HG03045 (cell line): ENCODE results near the gene ST7L.
"Not testable (repeated sequence)": the region's sequence is repeated elsewhere in the genome, so short reads cannot be mapped to it uniquely, and the experiment has no call there.

ENCODE experiments used
- ATAC-seq: cut with Tn5 transposase; IDR thresholded peaks from one replicate; pipeline ENCODE4 v1.9.1; 2021; ENCODE audit warnings: mild to moderate bottlenecking, moderate library complexity; ENCODE audit not compliant: unreplicated experiment

Gene ST7L

GRCh38 chr1:112618721-112619517 lies at the start of gene ST7L:
TSS of gene ST7L (minus strand) at chr1:112619141. CDS start at chr1:112619113, 28 bp downstream.
- no peak for ATAC-seq

- no peak for ATAC-seq
These were observed 48.0 kb upstream of the ST7L start for GRCh38 chr1:112666946-112667345.

GRCh38 chr1:112665857-112666256 lies 46.9 kb upstream of the ST7L start:
- no peak for ATAC-seq

DNA sequence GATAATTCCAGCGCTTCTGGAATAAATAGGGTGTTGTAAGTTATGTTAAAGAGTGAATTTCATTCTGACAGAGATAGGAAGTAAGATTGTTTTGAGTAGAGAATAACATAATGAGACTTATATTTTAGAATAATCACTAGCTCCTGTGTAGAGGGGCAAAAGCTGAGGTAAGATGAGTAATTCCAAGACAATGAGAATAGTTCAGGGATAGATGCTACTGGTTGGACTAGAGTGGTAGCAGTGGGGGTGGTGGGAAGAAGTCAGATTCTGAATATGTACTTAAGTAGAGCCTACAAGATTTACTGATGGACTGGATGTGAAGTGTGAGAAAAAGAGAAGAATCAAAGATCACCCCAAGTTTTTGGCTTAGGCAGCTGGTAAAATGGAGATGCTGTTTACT lies 32.3 kb upstream of the ST7L start:
- no peak for ATAC-seq

- no peak for ATAC-seq
These were observed 27.3 kb upstream of the ST7L start for GRCh38 chr1:112646225-112646624.

GRCh38 chr1:112643080-112643479 lies 24.1 kb upstream of the ST7L start:
- no peak for ATAC-seq

GRCh38 chr1:112640437-112640836 lies 21.5 kb upstream of the ST7L start:
- not testable (repeated sequence) for ATAC-seq

GRCh38 chr1:112638110-112638428 lies 19.1 kb upstream of the ST7L start:
- ATAC-seq: no peak

DNA sequence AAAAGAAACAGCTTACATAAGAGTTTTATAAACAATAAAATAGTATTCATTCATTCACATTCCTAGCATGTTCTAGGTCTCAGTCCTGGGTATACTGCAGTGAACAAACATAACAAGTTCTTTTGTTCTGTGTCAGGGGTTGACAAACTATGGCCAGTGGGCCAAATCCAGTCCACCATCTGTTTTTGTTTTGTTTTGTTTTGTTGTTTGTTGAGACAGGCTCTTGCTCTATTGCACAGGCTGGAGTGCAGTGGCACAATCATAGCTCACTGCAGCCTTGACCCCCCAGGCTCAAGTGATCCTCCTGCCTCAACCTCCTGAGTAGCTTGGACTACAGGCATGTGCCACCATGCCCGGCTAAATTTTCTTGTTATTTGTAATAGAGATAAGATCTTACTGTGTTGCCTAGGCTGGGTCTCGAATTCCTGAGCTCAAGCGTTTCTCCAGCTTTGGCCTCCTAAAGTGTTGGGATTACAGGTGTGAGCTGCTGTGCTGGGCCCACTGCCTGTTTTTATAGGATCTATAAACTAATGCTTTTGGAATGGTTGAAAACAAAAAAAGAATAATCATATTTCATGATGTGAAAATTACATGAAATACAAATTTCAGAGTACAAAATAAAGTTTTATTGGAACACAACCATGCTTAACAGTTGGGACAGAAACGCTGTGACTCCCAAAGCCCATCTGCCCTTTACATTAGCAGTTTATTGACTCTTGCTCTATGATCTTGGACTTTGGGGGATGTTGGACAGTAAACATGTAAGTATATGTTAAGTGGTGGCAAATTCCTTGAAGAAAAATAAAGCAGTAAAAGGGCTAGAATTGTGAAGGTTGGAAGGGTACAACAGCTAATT lies 18.5 kb upstream of the ST7L start:
- no peak for ATAC-seq

DNA sequence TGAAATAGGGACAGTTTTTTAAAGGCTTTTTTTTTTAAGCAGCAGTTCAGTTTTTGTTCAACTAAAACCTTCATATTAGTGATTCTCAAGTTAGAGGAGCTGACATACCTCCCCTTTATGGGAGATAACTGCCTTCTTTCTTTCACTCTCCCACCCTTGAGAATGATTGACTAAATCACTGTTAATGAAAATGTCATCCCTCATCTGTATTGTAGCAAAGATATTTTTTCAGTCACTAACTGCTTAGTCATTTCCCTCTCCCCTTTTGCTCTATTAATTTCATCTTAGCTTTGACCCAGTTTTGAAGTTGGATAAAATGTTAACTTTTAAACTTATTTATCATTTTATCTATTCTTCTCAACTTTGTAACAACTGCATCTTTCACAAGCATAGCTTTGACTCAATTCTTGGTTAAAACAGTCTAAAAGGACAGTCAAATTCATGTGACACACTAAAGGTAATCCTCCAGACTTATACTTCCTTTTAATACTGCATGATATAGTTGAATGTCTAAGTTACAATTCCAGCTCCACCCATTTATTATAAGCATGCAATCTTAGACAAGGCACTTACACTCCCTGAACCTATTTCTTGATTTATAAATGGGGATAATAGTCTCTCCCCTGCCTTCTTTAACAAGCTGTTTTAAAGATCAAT lies 17.8 kb upstream of the ST7L start:
- ATAC-seq: no peak

DNA sequence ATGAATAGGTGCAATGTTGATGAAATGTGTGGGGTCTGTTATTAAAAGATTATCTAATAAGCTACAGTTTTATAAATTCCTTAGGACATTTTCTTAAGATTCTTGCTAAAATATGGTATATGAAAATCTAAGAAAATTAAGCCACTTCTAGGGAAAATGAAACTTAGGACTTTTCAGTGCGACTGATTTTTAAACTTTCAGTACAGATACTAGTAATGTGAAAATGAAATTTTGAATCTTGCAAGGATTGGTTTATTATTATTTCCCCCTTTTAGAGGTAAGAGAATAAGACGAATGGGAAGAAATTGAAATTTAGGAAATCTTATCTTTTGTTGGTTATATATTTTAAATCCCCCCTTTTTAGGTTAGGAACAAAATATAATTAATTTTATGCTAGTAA lies 17.1 kb upstream of the ST7L start:
- no peak for ATAC-seq

GRCh38 chr1:112634367-112634766 lies 15.4 kb upstream of the ST7L start:
- no peak for ATAC-seq

- ATAC-seq: no peak
These were observed 14.7 kb upstream of the ST7L start for GRCh38 chr1:112633628-112634027.

DNA sequence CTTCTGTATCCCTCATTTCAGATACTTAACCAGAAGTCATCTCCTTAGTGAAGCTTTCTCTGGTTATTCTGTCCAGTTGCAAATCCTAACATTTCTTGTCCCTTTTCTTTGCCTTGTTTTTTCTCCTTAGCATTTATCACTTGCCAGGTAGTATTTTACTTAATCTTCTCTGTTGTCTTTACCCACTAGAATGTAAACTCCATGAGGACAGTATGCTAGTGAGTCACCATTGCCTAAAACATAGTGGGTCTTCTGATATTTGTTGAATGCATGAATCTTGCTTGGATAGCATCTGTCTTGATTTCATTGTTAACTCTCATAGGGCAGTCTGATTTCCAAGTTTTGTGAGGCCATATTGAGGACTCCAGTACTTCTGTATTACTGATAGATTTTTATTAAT lies 10.3 kb upstream of the ST7L start:
- ATAC-seq: no peak

DNA sequence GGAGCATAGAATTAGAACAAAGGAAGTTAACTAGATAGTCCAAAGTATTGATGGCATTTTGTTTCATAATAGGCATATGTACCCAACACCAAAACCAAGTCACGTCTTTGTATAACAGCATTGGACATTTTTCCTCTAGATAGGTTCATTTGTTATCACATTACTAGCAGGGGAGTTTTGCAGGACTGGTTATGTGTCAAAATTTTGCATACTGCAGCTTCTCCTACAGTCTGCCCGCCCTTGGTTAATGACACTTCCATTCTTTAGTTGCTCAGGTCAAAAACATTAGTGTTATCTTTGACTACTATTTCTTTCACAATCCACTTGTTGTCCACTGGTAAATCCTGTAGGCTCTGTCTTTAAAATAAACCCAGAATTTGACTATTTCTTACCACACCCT lies 9.6 kb upstream of the ST7L start:
- ATAC-seq: no peak

DNA sequence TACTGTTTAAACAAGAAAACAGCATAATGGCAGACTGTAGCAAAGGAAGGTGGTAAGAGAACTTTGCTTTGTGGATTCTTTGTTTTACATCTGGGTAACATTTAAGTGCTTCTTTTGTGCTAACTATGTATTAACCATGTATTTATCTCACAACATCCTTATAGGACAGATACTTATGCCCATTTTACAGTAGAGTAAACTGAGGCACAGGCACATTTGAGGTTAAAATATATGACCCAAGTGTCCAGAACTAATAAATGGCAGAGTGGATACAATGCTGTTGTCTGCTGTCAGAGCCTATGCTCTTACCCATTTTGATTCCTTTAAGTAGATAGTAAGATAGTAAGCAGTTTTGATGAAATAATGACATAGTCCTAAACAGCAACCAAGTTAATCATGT lies 7.9 kb upstream of the ST7L start:
- no peak for ATAC-seq

DNA sequence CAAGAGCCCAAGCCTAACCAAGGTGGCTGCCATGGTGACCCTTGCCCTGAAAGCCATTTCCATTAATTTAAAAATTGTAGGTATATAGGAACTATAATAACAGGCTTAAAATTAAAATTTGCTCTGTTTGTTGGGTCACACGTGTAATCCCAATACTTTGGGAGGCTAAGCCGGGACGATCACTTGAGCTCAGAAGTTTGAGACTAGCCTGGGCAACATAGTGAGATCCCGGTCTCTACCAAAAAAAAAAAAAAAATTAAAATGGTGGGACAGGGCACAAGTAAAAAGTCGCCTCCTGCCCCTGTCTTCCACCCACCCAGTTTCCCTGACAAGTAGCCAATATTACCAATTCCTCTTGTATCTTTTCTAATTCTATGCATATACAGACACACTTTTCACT lies 7.3 kb upstream of the ST7L start:
- no peak for ATAC-seq

- ATAC-seq: no peak
These were observed 6.8 kb upstream of the ST7L start for GRCh38 chr1:112625696-112626095.

DNA sequence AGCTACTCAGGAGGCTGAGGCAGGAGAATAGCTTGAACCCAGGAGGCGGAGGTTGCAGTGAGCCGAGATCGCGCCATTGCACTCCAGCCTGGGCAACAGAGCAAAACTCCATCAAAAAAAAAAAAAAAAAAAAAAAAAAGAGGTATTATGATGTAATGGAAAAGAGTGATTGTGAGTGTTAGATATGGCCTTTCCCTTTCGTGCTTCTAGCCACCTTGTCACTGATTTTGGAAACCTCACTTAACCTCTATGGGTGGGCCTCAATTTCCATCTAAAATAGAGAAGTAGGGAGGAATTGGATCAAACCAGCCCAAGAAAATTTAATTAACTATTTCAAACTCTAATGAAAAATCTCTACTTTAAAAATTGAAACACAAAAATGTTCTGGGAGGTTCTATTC lies 5.6 kb upstream of the ST7L start:
- ATAC-seq: not testable (repeated sequence)

GRCh38 chr1:112620377-112620695 lies 1.4 kb upstream of the ST7L start:
- ATAC-seq: no peak

GRCh38 chr1:112619518-112620376 lies 806 bp upstream of the ST7L start, which contains the start of gene CAPZA1:
TSS of gene CAPZA1 (plus strand) at chr1:112619832. CDS start at chr1:112619845, 13 bp downstream.
- ATAC-seq: peak; percentile 89
